GM12864 (cell line): ENCODE measurements around the gene APOA1.

ENCODE experiments used
- DNase-seq: peaks from one replicate; pipeline ENCODE4 v3.0.0-alpha.2; 2011; ENCODE audit warnings: low read depth
- H3K4me3 ChIP-seq: 2 replicates; pipeline ENCODE4 v1.5.1; 2011; ENCODE audit warnings: mild to moderate bottlenecking, low read depth, low read length, control low read depth
- TF ChIP-seq, protein P1 (sequence below): IDR thresholded peaks from 2 replicates; pipeline ENCODE4 v1.5.1; 2011; ENCODE audit warnings: low read depth, mild to moderate bottlenecking, moderate library complexity, low read length, control low read depth, inconsistent platforms; ENCODE audit errors: missing control alignments

APOA1 gene

DNA sequence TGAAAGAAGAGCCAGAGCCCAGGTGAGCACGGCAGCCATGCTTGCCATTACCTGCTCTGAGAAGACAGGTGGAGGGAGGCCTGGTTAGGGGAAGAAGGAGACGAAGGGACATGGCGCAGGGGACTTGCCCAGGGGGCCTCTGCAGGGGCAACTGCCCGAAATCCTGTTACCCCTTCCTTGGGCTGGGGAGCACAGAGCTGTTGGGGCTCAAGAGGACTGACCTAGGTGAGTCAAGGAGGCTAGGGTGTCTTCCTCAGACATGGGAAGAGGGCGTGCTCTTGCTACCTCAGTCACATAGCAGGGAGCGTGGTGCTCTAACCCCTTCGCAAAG lies 45.6 kb downstream of the APOA1 start, which contains the start of gene APOA5:
Gene APOA5, minus strand, starts transcription at position 67 of the 331 bp plus-strand sequence. Its CDS starts 19 bp downstream, at position 48.
- DNase-seq: no peak
- TF ChIP-seq, protein P1, sequence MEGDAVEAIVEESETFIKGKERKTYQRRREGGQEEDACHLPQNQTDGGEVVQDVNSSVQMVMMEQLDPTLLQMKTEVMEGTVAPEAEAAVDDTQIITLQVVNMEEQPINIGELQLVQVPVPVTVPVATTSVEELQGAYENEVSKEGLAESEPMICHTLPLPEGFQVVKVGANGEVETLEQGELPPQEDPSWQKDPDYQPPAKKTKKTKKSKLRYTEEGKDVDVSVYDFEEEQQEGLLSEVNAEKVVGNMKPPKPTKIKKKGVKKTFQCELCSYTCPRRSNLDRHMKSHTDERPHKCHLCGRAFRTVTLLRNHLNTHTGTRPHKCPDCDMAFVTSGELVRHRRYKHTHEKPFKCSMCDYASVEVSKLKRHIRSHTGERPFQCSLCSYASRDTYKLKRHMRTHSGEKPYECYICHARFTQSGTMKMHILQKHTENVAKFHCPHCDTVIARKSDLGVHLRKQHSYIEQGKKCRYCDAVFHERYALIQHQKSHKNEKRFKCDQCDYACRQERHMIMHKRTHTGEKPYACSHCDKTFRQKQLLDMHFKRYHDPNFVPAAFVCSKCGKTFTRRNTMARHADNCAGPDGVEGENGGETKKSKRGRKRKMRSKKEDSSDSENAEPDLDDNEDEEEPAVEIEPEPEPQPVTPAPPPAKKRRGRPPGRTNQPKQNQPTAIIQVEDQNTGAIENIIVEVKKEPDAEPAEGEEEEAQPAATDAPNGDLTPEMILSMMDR: no peak
- no peak within 1 kb of the TSS for H3K4me3 ChIP-seq

DNA sequence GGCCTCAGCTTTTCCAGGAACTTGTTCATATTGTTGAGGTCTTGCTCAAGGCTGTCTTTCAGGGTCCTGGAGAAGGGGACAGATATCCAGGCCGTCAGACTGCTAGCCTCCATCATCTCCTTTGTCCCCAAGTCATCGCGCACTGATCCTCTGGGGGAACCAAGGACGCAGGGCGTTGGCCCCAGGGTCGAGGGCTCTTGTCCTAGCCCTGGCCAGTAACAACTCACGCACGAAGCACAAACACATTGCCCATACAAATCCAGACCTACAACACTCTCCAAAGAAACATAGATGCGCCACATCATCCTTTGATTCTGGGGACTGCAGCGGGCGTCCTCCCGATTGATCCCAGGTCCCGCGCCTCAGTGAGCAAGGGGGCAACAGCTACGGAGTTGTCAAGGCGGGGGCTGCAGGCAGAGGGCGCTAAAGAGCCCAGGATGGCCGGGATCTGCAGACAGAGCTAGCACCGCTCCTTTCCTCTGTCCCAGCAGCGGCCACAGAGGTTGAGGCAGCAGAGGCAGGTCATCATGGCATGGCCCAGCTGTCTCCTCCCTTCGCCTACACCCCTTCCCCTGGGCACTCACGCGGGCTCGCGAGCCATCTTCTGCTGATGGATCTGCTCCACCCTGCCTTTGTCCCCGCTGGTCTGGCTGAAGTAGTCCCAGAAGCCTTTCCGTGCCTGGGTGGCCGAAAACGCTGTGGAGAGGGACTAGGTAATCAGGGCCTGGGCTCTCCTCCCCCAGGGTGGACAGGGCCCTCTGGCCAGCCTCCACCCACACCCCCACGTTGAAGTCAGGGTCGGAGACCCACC lies 46.2 kb downstream of the APOA1 start:
- no peak overlapping the region for H3K4me3 ChIP-seq
- TF ChIP-seq, protein P1: peak; percentile 91
- DNase-seq: no peak

DNA sequence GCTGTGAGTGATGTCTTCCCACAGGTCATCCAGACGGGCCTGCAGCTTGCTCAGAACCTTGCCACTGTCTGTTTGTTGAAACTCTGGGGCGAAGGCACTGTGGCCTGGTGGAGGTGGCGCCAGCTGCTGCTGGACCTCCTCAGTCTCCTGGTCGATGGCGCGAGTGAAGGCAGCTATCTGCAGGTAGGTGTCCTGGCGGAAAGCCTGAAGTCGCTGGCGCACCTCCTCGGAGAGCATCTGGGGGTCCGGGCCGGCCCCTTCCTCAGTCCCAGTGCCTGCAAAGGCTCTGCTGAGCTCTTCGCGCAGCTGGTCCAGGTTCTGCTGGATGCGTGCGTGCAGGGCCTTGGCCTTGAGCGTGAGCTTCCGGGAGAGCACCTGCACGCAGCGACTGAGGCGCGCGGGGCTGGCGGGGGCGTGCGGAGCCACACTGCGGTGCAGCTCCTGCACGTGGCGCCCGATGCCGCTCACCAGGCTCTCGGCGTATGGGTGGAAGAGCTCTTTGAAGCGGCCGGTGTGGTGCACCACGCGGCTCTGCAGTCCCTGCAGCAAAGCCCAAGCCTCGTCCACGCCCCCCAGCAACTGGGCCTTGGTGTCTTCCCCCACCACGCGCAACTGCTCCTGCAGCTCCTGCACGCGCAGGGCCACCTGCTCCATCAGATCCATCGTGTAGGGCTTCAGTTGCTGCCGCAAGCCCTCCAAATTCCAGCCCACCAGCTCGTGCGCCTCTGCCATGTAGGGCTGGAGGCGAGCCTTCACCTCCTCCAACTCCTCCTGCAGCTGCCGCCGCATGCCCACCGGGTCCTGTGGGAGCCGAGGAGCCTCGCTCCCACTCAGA lies 47.0 kb downstream of the APOA1 start:
- TF ChIP-seq, protein P1: no peak
- no peak overlapping the region for H3K4me3 ChIP-seq
- DNase-seq: no peak

DNA sequence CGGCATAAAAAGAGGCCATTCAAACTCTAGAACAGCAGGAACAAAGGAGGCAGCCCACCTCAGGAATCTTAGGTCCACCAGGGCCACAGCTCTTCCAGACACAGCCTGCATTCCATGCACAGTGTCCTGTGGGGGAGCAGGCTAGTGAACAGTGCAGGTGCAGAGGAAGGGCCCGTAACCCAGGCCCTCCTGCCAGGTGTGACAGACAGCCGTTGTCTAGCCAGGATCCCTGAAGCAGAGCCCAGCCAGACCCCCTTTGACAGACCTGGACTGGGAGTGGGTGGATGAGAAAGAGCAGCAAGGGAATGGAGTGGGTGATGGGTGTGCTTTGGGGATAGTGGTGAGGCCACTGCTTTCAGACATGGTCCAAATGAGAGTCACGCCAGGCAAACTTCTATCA lies 48.4 kb downstream of the APOA1 start:
- H3K4me3 ChIP-seq: no peak overlapping the region
- TF ChIP-seq, protein P1: no peak
- no peak for DNase-seq

DNA sequence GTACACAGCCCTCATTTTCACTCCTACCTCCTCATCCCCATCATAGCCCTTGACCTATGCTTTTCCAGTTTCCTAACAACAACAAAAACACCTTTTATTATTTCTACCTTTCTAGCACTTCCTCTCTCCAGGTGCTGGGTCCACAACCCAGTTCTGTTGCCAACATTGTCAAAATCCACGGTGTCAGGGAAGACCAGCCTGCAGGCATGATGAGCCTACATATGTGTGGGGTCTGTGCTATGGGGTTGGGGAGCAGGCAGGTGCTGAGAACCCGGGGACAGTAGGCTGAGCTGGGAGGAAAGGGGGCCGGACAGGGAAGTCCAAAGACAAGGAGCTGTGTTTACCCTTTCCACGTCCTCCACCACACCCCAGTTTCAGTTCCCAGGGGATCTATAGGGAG lies 48.9 kb downstream of the APOA1 start:
- peak overlapping the region; percentile 88 for H3K4me3 ChIP-seq
- no peak for DNase-seq
- TF ChIP-seq, protein P1: no peak

DNA sequence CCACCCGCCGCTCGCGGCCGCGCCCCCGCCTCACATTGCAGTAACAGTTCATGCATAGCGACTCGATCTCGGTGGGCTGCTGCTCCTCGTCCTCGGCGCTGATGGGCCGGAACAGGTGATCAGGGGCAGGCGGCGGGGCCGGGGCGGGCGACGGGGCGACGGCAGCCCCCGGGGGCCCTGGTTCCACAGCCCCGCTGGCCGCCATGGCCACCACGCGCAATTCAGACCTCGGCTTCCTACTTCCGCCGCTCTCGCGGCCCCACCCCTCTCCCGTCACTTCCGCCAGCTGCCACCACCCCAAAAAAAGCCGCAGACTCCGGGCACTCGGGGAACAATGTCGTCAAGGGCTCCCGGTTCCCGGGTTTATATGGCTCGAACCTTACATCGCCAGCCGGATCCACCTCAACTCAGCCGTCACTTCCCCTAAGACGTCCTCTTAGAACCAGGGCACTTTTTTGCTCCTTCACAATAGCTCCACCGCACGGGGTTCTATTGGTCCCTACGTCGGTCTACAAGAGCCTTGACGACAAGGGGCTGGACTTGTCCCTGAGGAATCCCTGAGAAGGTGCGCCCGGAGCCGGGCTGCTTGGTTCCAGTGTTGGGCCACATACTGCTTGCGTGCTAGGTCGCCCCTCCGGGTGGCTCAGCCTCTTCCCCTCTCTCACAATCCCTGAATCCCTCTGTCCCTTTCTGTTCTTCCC lies 49.5 kb downstream of the APOA1 start, which contains the start of gene ZPR1:
Gene ZPR1, minus strand, starts transcription at position 238 of the 701 bp plus-strand sequence. Its CDS starts 33 bp downstream, at position 205.
- DNase-seq: no peak
- TF ChIP-seq, protein P1: no peak
- peak within 1 kb of the TSS; percentile 88 for H3K4me3 ChIP-seq
